AG09309 (cell line): ENCODE data around the gene PKD2L2.

Experiments used
- DNase-seq: peaks from one replicate; pipeline ENCODE4 v3.0.0-alpha.2; 2010; ENCODE audit warnings: low read depth
- H3K4me3 ChIP-seq: 2 replicates; pipeline ENCODE4 v1.5.1; 2011; ENCODE audit warnings: mild to moderate bottlenecking, low read depth, low read length, moderate library complexity; ENCODE audit not compliant: control insufficient read depth
- TF ChIP-seq, protein P1 (sequence below): IDR thresholded peaks from 2 replicates; pipeline ENCODE4 v1.5.1; 2011; ENCODE audit warnings: mild to moderate bottlenecking, low read depth, low read length, inconsistent platforms; ENCODE audit not compliant: insufficient read depth, control insufficient read depth; ENCODE audit errors: missing control alignments

Gene PKD2L2

DNA sequence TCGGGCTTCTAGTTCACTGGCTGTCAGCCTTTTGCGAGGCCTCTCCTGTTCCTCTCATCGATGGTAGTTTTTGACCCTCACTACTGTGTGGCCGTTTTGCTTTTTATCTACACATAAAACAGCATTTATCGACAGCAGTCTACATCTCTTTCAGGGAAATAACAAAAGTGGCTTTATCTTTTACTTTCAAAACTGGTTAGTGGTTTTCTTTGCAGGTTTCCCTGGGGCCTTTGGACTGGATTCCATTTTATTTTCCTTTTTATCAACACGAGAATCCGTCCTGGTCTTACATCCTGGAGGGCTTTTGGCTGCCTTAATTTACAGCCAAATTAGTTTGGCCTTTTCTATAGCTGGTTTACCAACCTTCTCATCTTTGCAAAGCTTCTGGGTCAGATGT lies 793 bp upstream of the PKD2L2 start:
- H3K4me3 ChIP-seq: no peak overlapping the region
- TF ChIP-seq, protein P1, sequence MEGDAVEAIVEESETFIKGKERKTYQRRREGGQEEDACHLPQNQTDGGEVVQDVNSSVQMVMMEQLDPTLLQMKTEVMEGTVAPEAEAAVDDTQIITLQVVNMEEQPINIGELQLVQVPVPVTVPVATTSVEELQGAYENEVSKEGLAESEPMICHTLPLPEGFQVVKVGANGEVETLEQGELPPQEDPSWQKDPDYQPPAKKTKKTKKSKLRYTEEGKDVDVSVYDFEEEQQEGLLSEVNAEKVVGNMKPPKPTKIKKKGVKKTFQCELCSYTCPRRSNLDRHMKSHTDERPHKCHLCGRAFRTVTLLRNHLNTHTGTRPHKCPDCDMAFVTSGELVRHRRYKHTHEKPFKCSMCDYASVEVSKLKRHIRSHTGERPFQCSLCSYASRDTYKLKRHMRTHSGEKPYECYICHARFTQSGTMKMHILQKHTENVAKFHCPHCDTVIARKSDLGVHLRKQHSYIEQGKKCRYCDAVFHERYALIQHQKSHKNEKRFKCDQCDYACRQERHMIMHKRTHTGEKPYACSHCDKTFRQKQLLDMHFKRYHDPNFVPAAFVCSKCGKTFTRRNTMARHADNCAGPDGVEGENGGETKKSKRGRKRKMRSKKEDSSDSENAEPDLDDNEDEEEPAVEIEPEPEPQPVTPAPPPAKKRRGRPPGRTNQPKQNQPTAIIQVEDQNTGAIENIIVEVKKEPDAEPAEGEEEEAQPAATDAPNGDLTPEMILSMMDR: no peak
- no peak for DNase-seq

- no peak for DNase-seq
- TF ChIP-seq, protein P1: no peak
Measured at GRCh38 chr5:137890845-137891244, 1.6 kb downstream of the PKD2L2 start.

GRCh38 chr5:137891849-137892248 lies 2.6 kb downstream of the PKD2L2 start:
- no peak overlapping the region for H3K4me3 ChIP-seq
- TF ChIP-seq, protein P1: no peak
- no peak for DNase-seq

More at GRCh38 chr5:137890845-137891244, 1.6 kb downstream of the PKD2L2 start:
- no peak overlapping the region for H3K4me3 ChIP-seq

DNA sequence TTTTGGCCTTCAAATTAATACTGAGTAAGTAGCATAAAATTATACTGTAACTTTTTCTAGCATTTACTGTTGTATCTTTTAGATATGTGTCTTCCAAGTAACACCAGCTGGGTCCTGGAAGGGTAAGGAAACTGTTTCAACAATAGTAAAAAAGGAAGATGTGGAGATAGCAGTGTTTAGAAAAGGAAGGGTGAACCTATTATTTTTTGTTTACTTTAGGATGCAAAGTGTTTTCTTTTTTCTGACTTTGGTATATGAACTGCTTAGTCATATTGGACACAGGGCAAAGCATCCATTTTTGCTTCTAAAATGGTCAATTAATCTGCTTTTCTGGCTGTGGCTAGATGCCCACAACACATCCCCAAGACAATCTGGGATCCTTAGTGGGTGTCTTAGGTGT lies 5.3 kb downstream of the PKD2L2 start:
- TF ChIP-seq, protein P1: no peak
- no peak overlapping the region for H3K4me3 ChIP-seq
- DNase-seq: no peak

- TF ChIP-seq, protein P1: no peak
- no peak for DNase-seq
- H3K4me3 ChIP-seq: no peak overlapping the region
Measured at GRCh38 chr5:137896560-137896959, 7.3 kb downstream of the PKD2L2 start.

GRCh38 chr5:137899493-137899892 lies 10.2 kb downstream of the PKD2L2 start:
- no peak for DNase-seq
- H3K4me3 ChIP-seq: no peak overlapping the region
- TF ChIP-seq, protein P1: no peak
